NCI-H748 (cell line): ENCODE results near the gene STN1.

ENCODE experiments used
- DNase-seq: peaks from one replicate; lab custom pipeline; 2025; ENCODE audit not compliant: unreplicated experiment; lab: John Stamatoyannopoulos, UW

STN1 gene

GRCh38 chr10:103870516-103870915 is 47.5 kb downstream of the STN1 start:
- no peak for DNase-seq

GRCh38 chr10:103869336-103869735 is 48.6 kb downstream of the STN1 start:
- no peak for DNase-seq

- no peak for DNase-seq
These were observed 49.8 kb downstream of the STN1 start for GRCh38 chr10:103868200-103868599.

GRCh38 chr10:103861505-103861904 is 56.5 kb downstream of the STN1 start:
- DNase-seq, result no peak

GRCh38 chr10:103859161-103860086 is 58.6 kb downstream of the STN1 start:
- DNase-seq, result peak; percentile 57

- no peak for DNase-seq
These were observed 59.6 kb downstream of the STN1 start for GRCh38 chr10:103858360-103858759.

GRCh38 chr10:103856797-103857170 is 61.2 kb downstream of the STN1 start:
- no peak for DNase-seq

GRCh38 chr10:103855852-103856796 is 61.9 kb downstream of the STN1 start:
- no peak for DNase-seq

GRCh38 chr10:103855424-103855823 is 62.6 kb downstream of the STN1 start, which contains the start of gene SH3PXD2A:
Gene SH3PXD2A (minus strand): TSS chr10:103855576. CDS start chr10:103855266, 310 bp downstream.
- DNase-seq, result peak; percentile 39

- DNase-seq, result peak; percentile 25
These were observed 63.1 kb downstream of the STN1 start for GRCh38 chr10:103854686-103855391.

GRCh38 chr10:103854265-103854685 is 63.7 kb downstream of the STN1 start:
- DNase-seq, result no peak

GRCh38 chr10:103853428-103854264 is 64.3 kb downstream of the STN1 start:
- DNase-seq, result no peak

GRCh38 chr10:103852856-103853255 is 65.1 kb downstream of the STN1 start:
- DNase-seq, result no peak

- DNase-seq, result no peak
These were observed 65.7 kb downstream of the STN1 start for GRCh38 chr10:103852189-103852711.

GRCh38 chr10:103851261-103851660 is 66.7 kb downstream of the STN1 start:
- DNase-seq, result no peak

GRCh38 chr10:103850572-103850895 is 67.5 kb downstream of the STN1 start:
- DNase-seq, result no peak

GRCh38 chr10:103849880-103850571 is 68.0 kb downstream of the STN1 start:
- DNase-seq, result no peak

- DNase-seq, result no peak
These were observed 68.6 kb downstream of the STN1 start for GRCh38 chr10:103849212-103849877.
